Keratinocyte (primary cell): Measurements from ENCODE around the gene LCP2. TPM values are rescaled to one million over a fixed set of nuclear protein-coding genes. Genes with fewer than 3 reads are reported as not detected.

ENCODE experiments used
- DNase-seq: peaks from one replicate; pipeline ENCODE4 v3.0.0-alpha.2; 2011; ENCODE audit warnings: low read depth, missing footprints, low spot score
- FAIRE-seq: peaks from 2 replicates; lab custom pipeline; 2011; peaks lifted over from hg19 to GRCh38; lab: Jason Lieb, UNC
- H2AFZ ChIP-seq: 2 replicates; pipeline ENCODE4 v1.6.0; 2012; ENCODE audit warnings: low read length, control low read depth, inconsistent platforms; ENCODE audit not compliant: control insufficient read depth
- H3K27ac ChIP-seq: 2 replicates; pipeline ENCODE4 v1.5.1; 2011; ENCODE audit warnings: low read length; ENCODE audit not compliant: control insufficient read depth, insufficient read depth
- H3K27me3 ChIP-seq: 3 replicates; pipeline ENCODE4 v1.6.0; 2011; ENCODE audit warnings: low read length; ENCODE audit not compliant: control insufficient read depth, insufficient read depth; ENCODE audit errors: extremely low read depth
- H3K36me3 ChIP-seq, 2 experiments: 2 replicates in 1 of 2; 3 replicates in 1 of 2; pipeline ENCODE4 v1.5.1; 2011; ENCODE audit warnings: low read length in 2 of 2, mild to moderate bottlenecking in 1 of 2; ENCODE audit not compliant: control insufficient read depth in 2 of 2, insufficient read depth in 2 of 2; ENCODE audit errors: extremely low read depth in 1 of 2
- H3K4me1 ChIP-seq: 3 replicates; pipeline ENCODE4 v1.5.1; 2011; ENCODE audit warnings: low read length; ENCODE audit not compliant: control insufficient read depth, insufficient read depth; ENCODE audit errors: extremely low read depth
- H3K4me2 ChIP-seq: 3 replicates; pipeline ENCODE4 v1.6.0; 2011; ENCODE audit warnings: low read depth, low read length; ENCODE audit not compliant: control insufficient read depth, insufficient read depth; ENCODE audit errors: extremely low read depth
- H3K4me3 ChIP-seq, 3 experiments: fragments of 200-600 bp in 1 of 3; sonication (generic) in 1 of 3; 2 replicates in 2 of 3; 3 replicates in 1 of 3; pipeline ENCODE4 v1.5.1; 2011 to 2016; ENCODE audit warnings: low read length in 3 of 3, mild to moderate bottlenecking in 3 of 3, control low read depth in 2 of 3, inconsistent platforms in 1 of 3, low read depth in 1 of 3, mixed read lengths in 1 of 3, mixed run types in 1 of 3, moderate library complexity in 1 of 3; ENCODE audit not compliant: control insufficient read depth in 2 of 3, insufficient read depth in 2 of 3; ENCODE audit errors: extremely low read depth in 1 of 3
- H3K79me2 ChIP-seq: 2 replicates; pipeline ENCODE4 v1.6.0; 2012; ENCODE audit warnings: low read length; ENCODE audit not compliant: control insufficient read depth, insufficient read depth
- H3K9ac ChIP-seq: 3 replicates; pipeline ENCODE4 v1.6.0; 2011; ENCODE audit warnings: low read length; ENCODE audit not compliant: control insufficient read depth, insufficient read depth; ENCODE audit errors: extremely low read depth
- H3K9me1 ChIP-seq: 3 replicates; pipeline ENCODE4 v1.6.0; 2011; ENCODE audit warnings: low read length; ENCODE audit not compliant: control insufficient read depth, insufficient read depth; ENCODE audit errors: extremely low read depth
- H3K9me3 ChIP-seq: 2 replicates; pipeline ENCODE4 v1.5.1; 2012; ENCODE audit warnings: low read depth, low read length; ENCODE audit not compliant: control insufficient read depth
- H4K20me1 ChIP-seq: 3 replicates; pipeline ENCODE4 v1.6.0; 2011; ENCODE audit warnings: low read length; ENCODE audit not compliant: control insufficient read depth, insufficient read depth; ENCODE audit errors: extremely low read depth
- EZH2 ChIP-seq: IDR thresholded peaks from one replicate; pipeline ENCODE4 v1.6.1; 2012; ENCODE audit warnings: inconsistent platforms, mild to moderate bottlenecking, low read length, moderate library complexity
- dilution Hi-C: fragments of 300-500 bp; cut with MboI; formaldehyde crosslinking; loops from one replicate; pipeline ENCODE4 v1.7.0; 2020; ENCODE audit warnings: low sequenced_read_pairs; ENCODE audit not compliant: extremely low pct_ligation_motif_present
- polyA plus RNA-seq, 5 experiments: library from polyadenylated mRNA; depleted of rRNA in 3 of 5; stranded (reverse) in 3 of 5; stranded (forward) in 1 of 5; unstranded in 1 of 5; fragments of >200 nt; gene quantifications; 1 replicate in 1 of 5; 2 replicates in 3 of 5; 3 replicates in 1 of 5; pipeline versions ENCODE4 v1.2.1 to v1.2.3, GENCODE V29; 2011 to 2012; ENCODE audit warnings: missing spikeins in 2 of 5, low read depth in 1 of 5, low replicate concordance in 1 of 5
- TF ChIP-seq, protein P1 (sequence below), 3 experiments: IDR thresholded peaks in 1 of 3; conservative IDR thresholded peaks in 1 of 3; optimal IDR thresholded peaks in 1 of 3; 2 replicates in 2 of 3; 3 replicates in 1 of 3; pipeline versions ENCODE3 to v1.5.1; 2011; ENCODE audit warnings: low read length in 3 of 3, mild to moderate bottlenecking in 3 of 3, moderate library complexity in 2 of 3, control low read depth in 1 of 3, inconsistent platforms in 1 of 3; ENCODE audit not compliant: insufficient read depth in 2 of 3; ENCODE audit errors: extremely low read depth in 1 of 3

Gene LCP2
- polyA plus RNA-seq, 1 donor (not counting 4 experiments of a cell fraction or from before 2014, with no cell fraction given) = not detected

DNA sequence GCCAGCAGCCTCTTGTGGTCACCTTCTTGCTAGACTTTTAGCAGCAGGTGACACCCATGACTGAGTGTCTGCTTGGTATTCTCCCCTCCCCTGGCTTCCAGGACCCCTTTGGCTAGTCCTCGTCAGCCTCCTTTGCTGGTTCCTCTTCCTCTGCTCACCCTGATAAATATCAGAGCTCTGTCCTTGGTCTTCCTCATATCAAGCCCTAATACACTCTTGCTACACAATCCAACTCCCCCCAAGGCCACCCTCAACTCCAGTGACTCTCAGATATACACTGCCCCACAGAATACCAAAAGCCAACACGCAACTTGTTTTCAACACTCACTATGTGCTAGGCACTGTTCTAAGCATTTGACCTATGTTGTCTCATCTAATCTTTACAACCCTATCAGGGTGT lies 30.3 kb upstream of the LCP2 start:
- no peak for TF ChIP-seq EZH2
- TF ChIP-seq, protein P1, sequence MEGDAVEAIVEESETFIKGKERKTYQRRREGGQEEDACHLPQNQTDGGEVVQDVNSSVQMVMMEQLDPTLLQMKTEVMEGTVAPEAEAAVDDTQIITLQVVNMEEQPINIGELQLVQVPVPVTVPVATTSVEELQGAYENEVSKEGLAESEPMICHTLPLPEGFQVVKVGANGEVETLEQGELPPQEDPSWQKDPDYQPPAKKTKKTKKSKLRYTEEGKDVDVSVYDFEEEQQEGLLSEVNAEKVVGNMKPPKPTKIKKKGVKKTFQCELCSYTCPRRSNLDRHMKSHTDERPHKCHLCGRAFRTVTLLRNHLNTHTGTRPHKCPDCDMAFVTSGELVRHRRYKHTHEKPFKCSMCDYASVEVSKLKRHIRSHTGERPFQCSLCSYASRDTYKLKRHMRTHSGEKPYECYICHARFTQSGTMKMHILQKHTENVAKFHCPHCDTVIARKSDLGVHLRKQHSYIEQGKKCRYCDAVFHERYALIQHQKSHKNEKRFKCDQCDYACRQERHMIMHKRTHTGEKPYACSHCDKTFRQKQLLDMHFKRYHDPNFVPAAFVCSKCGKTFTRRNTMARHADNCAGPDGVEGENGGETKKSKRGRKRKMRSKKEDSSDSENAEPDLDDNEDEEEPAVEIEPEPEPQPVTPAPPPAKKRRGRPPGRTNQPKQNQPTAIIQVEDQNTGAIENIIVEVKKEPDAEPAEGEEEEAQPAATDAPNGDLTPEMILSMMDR (optimal IDR thresholded peaks at IDR 0.05 in 1 of 3, IDR thresholded peaks at IDR 0.05 in 1 of 3, conservative IDR thresholded peaks at IDR 0.05 in 1 of 3; ENCODE audit: extremely low read depth in 1 of 3, insufficient read depth in 2 of 3, low read length in 3 of 3) = no peak
- Histone ChIP-seq H3K4me2 (no peak overlapping the region), H3K79me2 (no peaks in the 10 kb centered on the region), H3K27me3 (no peaks in the 10 kb centered on the region), H3K4me1 (no peaks in the 10 kb centered on the region), H3K9me3 (no peaks in the 10 kb centered on the region), H4K20me1 (no peaks in the 10 kb centered on the region), H3K9ac (no peak overlapping the region), H3K36me3 (no peaks in the 10 kb centered on the region), H3K4me3 (no peak overlapping the region), H3K9me1 (no peaks in the 10 kb centered on the region), H2AFZ (no peak overlapping the region), H3K27ac (no peak overlapping the region)
- FAIRE-seq (no peak), DNase-seq (no peak)
- dilution Hi-C loops = no loop called here

GRCh38 chr5:170327168-170327567 lies 29.6 kb upstream of the LCP2 start:
- FAIRE-seq (no peak), DNase-seq (no peak)
- H3K4me1 ChIP-seq = no peaks in the 10 kb centered on the region
- H3K4me3 ChIP-seq = no peak overlapping the region
- H3K27me3 ChIP-seq = no peaks in the 10 kb centered on the region
- no peaks in the 10 kb centered on the region for H3K9me3 ChIP-seq
- no peaks in the 10 kb centered on the region for H3K36me3 ChIP-seq
- no peaks in the 10 kb centered on the region for H3K79me2 ChIP-seq
- TF ChIP-seq, protein P1 (optimal IDR thresholded peaks at IDR 0.05 in 1 of 3, IDR thresholded peaks at IDR 0.05 in 1 of 3, conservative IDR thresholded peaks at IDR 0.05 in 1 of 3; ENCODE audit: extremely low read depth in 1 of 3, insufficient read depth in 2 of 3, low read length in 3 of 3) = no peak
- TF ChIP-seq EZH2 = no peak
- dilution Hi-C loops = no loop called here
- no peaks in the 10 kb centered on the region for H4K20me1 ChIP-seq
- no peaks in the 10 kb centered on the region for H3K9me1 ChIP-seq
- no peak overlapping the region for H3K4me2 ChIP-seq
- H3K27ac ChIP-seq = no peak overlapping the region
- no peak overlapping the region for H2AFZ ChIP-seq
- no peak overlapping the region for H3K9ac ChIP-seq
